HCT116 (cell line): ENCODE results near the gene ORMDL3.

ENCODE experiments used
- EZH2phosphoT487 ChIP-seq: fragments of 200-600 bp; IDR thresholded peaks from 2 replicates; pipeline ENCODE4 v1.6.1; 2018; ENCODE audit warnings: antibody characterized with exemption, borderline replicate concordance
- REST ChIP-seq: IDR thresholded peaks from 2 replicates; pipeline ENCODE4 v1.6.1; 2012; ENCODE audit warnings: low read depth
- TF ChIP-seq, protein P1 (sequence below), 3 experiments: fragments of 200-600 bp in 1 of 3; sonication (generic) in 1 of 3; IDR thresholded peaks in 2 of 3; conservative IDR thresholded peaks in 1 of 3; 2 replicates each; pipeline ENCODE4 v1.5.1; 2012 to 2017; ENCODE audit warnings: low read depth in 2 of 3, low read length in 2 of 3, antibody characterized with exemption in 1 of 3, borderline replicate concordance in 1 of 3, control low read depth in 1 of 3, mild to moderate bottlenecking in 1 of 3, mixed read lengths in 1 of 3, mixed run types in 1 of 3, moderate library complexity in 1 of 3; ENCODE audit not compliant: insufficient read depth in 1 of 3

GRCh38 chr17:39921323-39921722, 6.1 kb downstream of the ORMDL3 start:
- TF ChIP-seq, protein P1, sequence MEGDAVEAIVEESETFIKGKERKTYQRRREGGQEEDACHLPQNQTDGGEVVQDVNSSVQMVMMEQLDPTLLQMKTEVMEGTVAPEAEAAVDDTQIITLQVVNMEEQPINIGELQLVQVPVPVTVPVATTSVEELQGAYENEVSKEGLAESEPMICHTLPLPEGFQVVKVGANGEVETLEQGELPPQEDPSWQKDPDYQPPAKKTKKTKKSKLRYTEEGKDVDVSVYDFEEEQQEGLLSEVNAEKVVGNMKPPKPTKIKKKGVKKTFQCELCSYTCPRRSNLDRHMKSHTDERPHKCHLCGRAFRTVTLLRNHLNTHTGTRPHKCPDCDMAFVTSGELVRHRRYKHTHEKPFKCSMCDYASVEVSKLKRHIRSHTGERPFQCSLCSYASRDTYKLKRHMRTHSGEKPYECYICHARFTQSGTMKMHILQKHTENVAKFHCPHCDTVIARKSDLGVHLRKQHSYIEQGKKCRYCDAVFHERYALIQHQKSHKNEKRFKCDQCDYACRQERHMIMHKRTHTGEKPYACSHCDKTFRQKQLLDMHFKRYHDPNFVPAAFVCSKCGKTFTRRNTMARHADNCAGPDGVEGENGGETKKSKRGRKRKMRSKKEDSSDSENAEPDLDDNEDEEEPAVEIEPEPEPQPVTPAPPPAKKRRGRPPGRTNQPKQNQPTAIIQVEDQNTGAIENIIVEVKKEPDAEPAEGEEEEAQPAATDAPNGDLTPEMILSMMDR (IDR thresholded peaks at IDR 0.05 in 2 of 3, conservative IDR thresholded peaks at IDR 0.05 in 1 of 3; ENCODE audit: borderline replicate concordance in 1 of 3, insufficient read depth in 1 of 3, low read depth in 2 of 3, low read length in 2 of 3): no peak
- TF ChIP-seq EZH2phosphoT487 (no peak), REST (no peak)
